Measurements from ENCODE around the gene FAM53A. TPM values are rescaled to one million over a fixed set of nuclear protein-coding genes. Genes with fewer than 3 reads are reported as not detected.

The FAM53A gene
- total RNA-seq, 4 donors from 2014 or later: 0.22 to 2.5 (median 0.47) TPM

DNA sequence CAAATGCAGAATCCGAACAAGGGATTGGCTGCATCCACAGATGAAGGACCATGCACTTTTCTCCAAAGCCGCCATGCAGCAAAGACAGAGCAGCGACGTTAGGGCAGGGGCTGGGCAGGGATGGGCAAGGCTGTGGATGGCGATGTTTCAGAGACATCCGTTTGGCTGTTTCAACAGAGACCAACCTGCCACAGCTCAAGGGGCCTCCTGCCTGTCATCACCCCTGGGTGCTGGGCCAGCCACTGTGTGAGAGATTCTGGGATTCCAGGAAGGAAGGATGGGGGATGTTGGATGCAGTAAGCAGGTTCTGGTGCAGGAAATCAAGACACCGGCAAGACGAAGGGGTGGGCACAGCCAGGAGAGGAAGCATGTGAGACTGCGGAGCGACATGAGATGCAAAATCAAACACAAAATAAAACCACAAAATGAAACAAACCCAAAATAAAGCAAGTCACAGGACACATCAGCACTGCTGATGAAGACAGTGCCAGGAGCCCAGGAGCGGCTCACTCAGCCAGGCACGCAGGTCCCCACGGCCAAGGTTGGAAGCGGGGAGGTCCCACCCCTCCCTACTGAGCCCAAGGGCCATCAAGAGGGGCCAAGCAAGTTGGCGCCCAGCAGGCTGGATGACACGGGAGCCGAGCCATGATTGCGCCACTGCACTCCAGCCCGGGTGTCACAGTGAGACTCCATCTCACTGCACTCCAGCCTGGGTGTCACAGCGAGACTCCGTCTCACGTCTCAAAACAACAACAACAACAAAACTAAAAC lies 68.1 kb downstream of the FAM53A start:
- no peak for DNase-seq
- intact Hi-C loops (cut with DNase I): no loop called here
- WGBS, 2 donors: 55 to 78% methylated on average over 19 to 20 of the region's 22 CpGs
- H3K36me3 ChIP-seq: no peaks in the 10 kb centered on the region
- H3K27me3 ChIP-seq: no peaks in the 10 kb centered on the region
- no peak overlapping the region for H3K27ac ChIP-seq
- TF ChIP-seq POLR2A (IDR thresholded peaks at IDR 0.05): no peak
- TF ChIP-seq, protein P1, sequence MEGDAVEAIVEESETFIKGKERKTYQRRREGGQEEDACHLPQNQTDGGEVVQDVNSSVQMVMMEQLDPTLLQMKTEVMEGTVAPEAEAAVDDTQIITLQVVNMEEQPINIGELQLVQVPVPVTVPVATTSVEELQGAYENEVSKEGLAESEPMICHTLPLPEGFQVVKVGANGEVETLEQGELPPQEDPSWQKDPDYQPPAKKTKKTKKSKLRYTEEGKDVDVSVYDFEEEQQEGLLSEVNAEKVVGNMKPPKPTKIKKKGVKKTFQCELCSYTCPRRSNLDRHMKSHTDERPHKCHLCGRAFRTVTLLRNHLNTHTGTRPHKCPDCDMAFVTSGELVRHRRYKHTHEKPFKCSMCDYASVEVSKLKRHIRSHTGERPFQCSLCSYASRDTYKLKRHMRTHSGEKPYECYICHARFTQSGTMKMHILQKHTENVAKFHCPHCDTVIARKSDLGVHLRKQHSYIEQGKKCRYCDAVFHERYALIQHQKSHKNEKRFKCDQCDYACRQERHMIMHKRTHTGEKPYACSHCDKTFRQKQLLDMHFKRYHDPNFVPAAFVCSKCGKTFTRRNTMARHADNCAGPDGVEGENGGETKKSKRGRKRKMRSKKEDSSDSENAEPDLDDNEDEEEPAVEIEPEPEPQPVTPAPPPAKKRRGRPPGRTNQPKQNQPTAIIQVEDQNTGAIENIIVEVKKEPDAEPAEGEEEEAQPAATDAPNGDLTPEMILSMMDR (IDR thresholded peaks at IDR 0.05): no peak
- H3K4me3 ChIP-seq: no peak overlapping the region
- no peaks in the 10 kb centered on the region for H3K9me3 ChIP-seq
- H3K4me1 ChIP-seq: no peaks in the 10 kb centered on the region

DNA sequence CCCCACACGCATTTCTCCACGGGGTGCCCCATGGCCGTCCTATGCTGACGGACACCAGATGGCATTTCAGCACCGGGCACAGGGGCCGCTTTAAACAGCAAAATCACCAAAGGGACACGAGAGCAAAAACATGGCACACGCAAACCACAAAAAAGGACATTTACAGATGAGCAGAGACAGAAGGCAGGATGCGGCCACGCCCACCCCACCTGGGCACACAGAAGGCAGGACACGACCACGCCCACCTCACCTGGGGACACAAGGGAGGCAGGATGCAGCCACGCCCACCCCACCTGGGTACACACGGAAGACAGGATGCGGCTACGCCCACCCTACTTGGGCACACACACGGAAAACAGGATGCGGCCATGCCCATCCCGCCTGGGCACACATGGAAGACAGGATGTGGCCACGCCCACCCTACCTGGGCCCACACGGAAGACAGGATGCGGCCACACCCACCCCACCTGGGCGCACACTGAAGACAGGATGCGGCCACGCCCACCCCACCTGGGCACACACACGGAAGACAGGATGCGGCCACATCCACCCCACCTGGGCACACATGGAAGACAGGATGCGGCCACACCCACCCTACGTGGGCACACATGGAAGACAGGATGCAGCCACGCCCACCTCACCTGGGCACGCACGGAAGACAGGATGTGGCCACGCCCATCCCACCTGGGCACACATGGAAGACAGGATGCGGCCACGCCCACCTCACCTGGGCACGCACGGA lies 69.1 kb downstream of the FAM53A start:
- intact Hi-C loops (cut with DNase I): no loop called here
- no peaks in the 10 kb centered on the region for H3K4me1 ChIP-seq

DNA sequence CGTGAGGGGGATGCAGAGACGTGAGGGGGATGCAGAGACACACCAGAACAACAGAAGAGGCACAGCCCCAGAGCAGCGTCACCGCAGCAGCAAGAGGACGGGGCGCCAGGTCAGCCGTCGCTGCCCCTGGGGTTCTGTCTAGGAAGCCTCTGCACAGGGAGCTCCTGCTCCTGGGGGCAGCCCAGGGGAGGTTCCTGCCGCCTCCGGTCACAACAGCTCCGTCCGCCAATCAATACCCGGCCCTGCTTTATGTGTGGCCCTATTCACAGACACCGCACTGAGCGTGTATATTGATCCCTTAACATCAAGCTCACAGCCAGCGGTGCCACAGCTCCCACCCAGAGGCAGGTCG lies 69.6 kb downstream of the FAM53A start:
- Histone ChIP-seq H3K4me3 (no peak overlapping the region), H3K4me1 (no peaks in the 10 kb centered on the region), H3K27me3 (no peaks in the 10 kb centered on the region), H3K27ac (no peak overlapping the region), H3K36me3 (no peaks in the 10 kb centered on the region), H3K9me3 (no peaks in the 10 kb centered on the region)
- no peak for DNase-seq
- intact Hi-C loops (cut with DNase I): no loop called here
- WGBS, 2 donors: 87 to 92% methylated on average over 8 to 13 of the region's 17 CpGs
- no peak for TF ChIP-seq POLR2A (IDR thresholded peaks at IDR 0.05)
- TF ChIP-seq, protein P1 (IDR thresholded peaks at IDR 0.05): no peak

More for the DNA sequence above, 69.1 kb downstream of the FAM53A start:
- no peaks in the 10 kb centered on the region for H3K27me3 ChIP-seq
- no peaks in the 10 kb centered on the region for H3K9me3 ChIP-seq
- H3K27ac ChIP-seq: no peak overlapping the region
- H3K4me3 ChIP-seq: no peak overlapping the region
- WGBS, 2 donors: 61 to 65% methylated on average over 9 to 12 of the region's 37 CpGs
- TF ChIP-seq POLR2A (IDR thresholded peaks at IDR 0.05): no peak
- TF ChIP-seq, protein P1 (IDR thresholded peaks at IDR 0.05): no peak
- DNase-seq: no peak
- no peaks in the 10 kb centered on the region for H3K36me3 ChIP-seq

DNA sequence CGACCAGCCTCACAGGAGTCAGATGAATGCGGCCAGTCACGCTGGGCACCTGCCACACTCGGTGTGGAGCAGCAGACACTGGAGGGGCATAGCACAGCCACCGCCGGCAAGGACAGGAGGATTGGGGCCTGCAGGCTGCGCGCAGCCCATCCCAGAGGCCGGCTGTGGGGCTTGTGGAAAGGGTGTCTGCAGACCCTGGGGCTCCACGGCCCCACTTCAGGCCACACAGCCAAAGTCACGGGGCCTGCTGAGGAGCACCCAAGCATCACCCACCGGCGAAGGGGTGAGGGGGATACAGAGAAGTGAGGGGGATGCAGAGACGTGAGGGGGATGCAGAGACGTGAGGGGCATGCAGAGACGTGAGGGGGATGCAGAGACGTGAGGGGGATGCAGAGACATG lies 70.1 kb downstream of the FAM53A start:
- 87% methylated on average over 7 of the region's 17 CpGs; no CpG with 5 or more reads in 1 of the 2 donors for WGBS, 2 donors
- TF ChIP-seq, protein P1 (IDR thresholded peaks at IDR 0.05): no peak
- TF ChIP-seq POLR2A (IDR thresholded peaks at IDR 0.05): no peak
- Histone ChIP-seq H3K9me3 (no peaks in the 10 kb centered on the region), H3K4me1 (no peaks in the 10 kb centered on the region), H3K27me3 (no peaks in the 10 kb centered on the region), H3K4me3 (no peak overlapping the region), H3K27ac (no peak overlapping the region), H3K36me3 (no peaks in the 10 kb centered on the region)
- no peak for DNase-seq
- intact Hi-C loops (cut with DNase I): no loop called here

DNA sequence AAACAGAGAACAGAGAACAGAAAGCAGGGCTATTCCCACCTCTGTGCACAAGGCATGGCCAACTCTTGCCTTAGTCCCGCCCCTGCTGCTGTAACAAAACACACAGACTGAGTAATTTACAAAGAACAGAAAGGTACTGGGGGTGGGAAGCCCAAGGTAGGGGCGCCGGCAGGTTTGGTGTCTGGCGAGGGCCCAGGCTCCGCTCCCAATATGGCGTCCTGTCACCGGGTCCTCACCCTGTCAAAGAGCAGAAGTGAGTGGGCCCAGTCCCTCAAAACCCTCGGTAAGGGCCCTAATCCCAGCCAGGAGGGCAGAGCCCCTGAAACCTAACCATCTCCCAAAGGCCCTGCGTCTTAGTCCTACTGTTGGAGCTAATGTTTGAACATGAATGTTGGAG lies 71.0 kb downstream of the FAM53A start:
- Histone ChIP-seq H3K27me3 (peaks cover 0 to 4% (median 0%) of the 10 kb centered on the region in 4 donors), H3K4me3 (no peak overlapping the region), H3K9me3 (no peaks in the 10 kb centered on the region), H3K36me3 (no peaks in the 10 kb centered on the region), H3K4me1 (no peaks in the 10 kb centered on the region), H3K27ac (no peak overlapping the region)
- no peak for DNase-seq
- WGBS, 2 donors: 82% methylated on average over 6 of the region's 9 CpGs; no CpG with 5 or more reads in 1 of the 2 donors
- intact Hi-C loops (cut with DNase I): no loop called here
- no peak for TF ChIP-seq POLR2A (IDR thresholded peaks at IDR 0.05)
- TF ChIP-seq, protein P1 (IDR thresholded peaks at IDR 0.05): no peak
